GM12878 (cell line): ENCODE data around the gene REEP1. TPM values are rescaled to one million over a fixed set of nuclear protein-coding genes. Genes with fewer than 3 reads are reported as not detected.

Experiments
- ATAC-seq: fragments of 200-7000 bp; cut with Tn5 transposase; 3 replicates; pipeline ENCODE4 v1.9.1; 2020; ENCODE audit warnings: mild to moderate bottlenecking, moderate library complexity
- BruUV-seq: library from RNA; stranded (reverse); fragments of 400-500 nt; replicated peaks from 2 replicates; lab custom pipeline; 2021; lab: Mats Ljungman, UMichigan
- CTCF ChIA-PET: fragments of 300-600 bp; sonication (Branson Sonifier 250); formaldehyde crosslinking; extraction: SDS; loops from one replicate; lab custom pipeline; 2021; ENCODE audit warnings: inconsistent platforms; lab: Yijun Ruan, JAX
- POLR2A ChIA-PET: fragments of 350-600 bp; formaldehyde crosslinking; extraction: SDS; loops from one replicate; lab custom pipeline; 2021; ENCODE audit warnings: inconsistent platforms; lab: Charles Lee
- RAD21 ChIA-PET: fragments of 300-600 bp; sonication (Branson Sonifier 250); formaldehyde crosslinking; loops from one replicate; lab custom pipeline; 2023; ENCODE audit warnings: antibody characterized with exemption; ENCODE audit not compliant: unreplicated experiment; lab: Charles Lee
- SMC1A ChIA-PET: fragments of 300-600 bp; sonication (Branson Sonifier 250); formaldehyde crosslinking; loops from one replicate; lab custom pipeline; 2023; ENCODE audit not compliant: unreplicated experiment, uncharacterized antibody; lab: Charles Lee
- DNase-seq: peaks from one replicate; pipeline ENCODE4 v3.0.0-alpha.2; 2011; ENCODE audit warnings: low read depth, low spot score
- FAIRE-seq: peaks from 3 replicates; lab custom pipeline; 2011; peaks lifted over from hg19 to GRCh38; lab: Jason Lieb, UNC
- H2AFZ ChIP-seq: 2 replicates; pipeline ENCODE4 v1.6.0; 2011; ENCODE audit warnings: low read depth, low read length, control low read depth; ENCODE audit not compliant: control insufficient read depth
- H3K27ac ChIP-seq: 2 replicates; pipeline ENCODE4 v1.5.1; 2011; ENCODE audit warnings: control low read depth; ENCODE audit not compliant: control insufficient read depth, insufficient read depth
- H3K27me3 ChIP-seq, 2 experiments: replicated peaks in 1 of 2; 2 replicates each; pipeline versions ENCODE4 v1.6.0 to v1.6.1; 2011; ENCODE audit warnings: low read length in 1 of 2; ENCODE audit not compliant: control insufficient read depth in 2 of 2, insufficient read depth in 2 of 2
- H3K36me3 ChIP-seq, 2 experiments: 2 replicates each; pipeline ENCODE4 v1.5.1; 2011; ENCODE audit warnings: low read length in 1 of 2; ENCODE audit not compliant: control insufficient read depth in 2 of 2, insufficient read depth in 2 of 2
- H3K4me1 ChIP-seq: 2 replicates; pipeline ENCODE4 v1.6.1; 2011; ENCODE audit warnings: mild to moderate bottlenecking, low read length, moderate library complexity, mixed read lengths; ENCODE audit not compliant: control insufficient read depth, insufficient read depth
- H3K4me2 ChIP-seq: 2 replicates; pipeline ENCODE4 v1.6.0; 2011; ENCODE audit warnings: control low read depth; ENCODE audit not compliant: control insufficient read depth, insufficient read depth
- H3K4me3 ChIP-seq: fragments of 200-600 bp; sonication (generic); 2 replicates; pipeline ENCODE4 v1.5.1; 2016
- H3K79me2 ChIP-seq: 2 replicates; pipeline ENCODE4 v1.6.0; 2011; ENCODE audit warnings: low read length; ENCODE audit not compliant: control insufficient read depth, insufficient read depth
- H3K9ac ChIP-seq: 2 replicates; pipeline ENCODE4 v1.8.0; 2011; ENCODE audit warnings: low read length, control low read depth, mixed read lengths; ENCODE audit not compliant: control insufficient read depth, insufficient read depth
- H3K9me3 ChIP-seq: replicated peaks from 3 replicates; pipeline ENCODE4 v1.5.1; 2011; ENCODE audit warnings: mild to moderate bottlenecking, low read length; ENCODE audit not compliant: control insufficient read depth, insufficient read depth
- H4K20me1 ChIP-seq: 2 replicates; pipeline ENCODE4 v1.6.0; 2011; ENCODE audit not compliant: control insufficient read depth, insufficient read depth
- HDAC2 ChIP-seq: fragments of 200-600 bp; sonication (generic); IDR thresholded peaks from 2 replicates; pipeline ENCODE4 v1.6.1; 2017
- ZNF207 ChIP-seq: fragments of 450-650 bp; IDR thresholded peaks from 2 replicates; pipeline ENCODE4 v1.6.1; 2014; ENCODE audit warnings: antibody characterized with exemption, mild to moderate bottlenecking, borderline replicate concordance
- ZNF622 ChIP-seq: fragments of 450-650 bp; IDR thresholded peaks from 2 replicates; pipeline ENCODE4 v1.6.1; 2017; ENCODE audit warnings: mild to moderate bottlenecking, inconsistent platforms
- WGBS: methylation state at CpG from one replicate; pipeline ENCODE4 v1.1.6; 2016; ENCODE audit warnings: low lambda C conversion rate; ENCODE audit not compliant: insufficient replicate concordance, insufficient coverage; ENCODE audit errors: missing lambda C conversion rate; 5-methylcytosine and 5-hydroxymethylcytosine counted together
- in situ Hi-C: fragments of 300-500 bp; cut with MboI; formaldehyde crosslinking; loops from 9 replicates; pipeline ENCODE4 v1.14.3; 2018; ENCODE audit warnings: mixed read lengths
- intact Hi-C: fragments of 100-400 bp; cut with micrococcal nuclease; formaldehyde crosslinking; loops from one replicate; pipeline ENCODE4 v1.14.2; 2022; ENCODE audit not compliant: unreplicated experiment
- polyA plus RNA-seq, 11 experiments: library from polyadenylated mRNA; depleted of rRNA in 4 of 11; unstranded in 6 of 11; stranded (reverse) in 5 of 11; fragments of >200 nt; fragmentation: Nextera tagmentation in 4 of 11; fragmentation: Illumina TruSeq in 1 of 11; extraction: Ambion mirVana in 4 of 11; extraction: Trizol in 1 of 11; gene quantifications; 1 replicate in 1 of 11; 2 replicates in 10 of 11; pipeline versions ENCODE4 v1.2.1 to v1.2.3, GENCODE V29; 2011 to 2016; ENCODE audit warnings: inconsistent platforms in 2 of 11, missing spikeins in 2 of 11, low read depth in 1 of 11
- total RNA-seq, 4 experiments: library from RNA; depleted of rRNA in 3 of 4; stranded (reverse); fragments of >200 nt in 3 of 4; fragmentation: Illumina TruSeq in 1 of 4; extraction: Trizol in 1 of 4; gene quantifications; 2 replicates each; pipeline versions ENCODE4 v1.2.1 to v1.2.3, GENCODE V29; 2013 to 2021
- TF ChIP-seq, protein P1 (sequence below): IDR thresholded peaks from 2 replicates; pipeline ENCODE4 v1.6.1; 2012; ENCODE audit warnings: improper control_type of control experiment, low read depth, low read length; ENCODE audit not compliant: insufficient replicate concordance

REEP1 gene
- total and polyA plus RNA-seq, 10 of the 15 experiments (the other 5 are each of a cell fraction or from before 2014, with no cell fraction given): 0.02 to 0.30 (median 0.09) TPM; not detected in 1

DNA sequence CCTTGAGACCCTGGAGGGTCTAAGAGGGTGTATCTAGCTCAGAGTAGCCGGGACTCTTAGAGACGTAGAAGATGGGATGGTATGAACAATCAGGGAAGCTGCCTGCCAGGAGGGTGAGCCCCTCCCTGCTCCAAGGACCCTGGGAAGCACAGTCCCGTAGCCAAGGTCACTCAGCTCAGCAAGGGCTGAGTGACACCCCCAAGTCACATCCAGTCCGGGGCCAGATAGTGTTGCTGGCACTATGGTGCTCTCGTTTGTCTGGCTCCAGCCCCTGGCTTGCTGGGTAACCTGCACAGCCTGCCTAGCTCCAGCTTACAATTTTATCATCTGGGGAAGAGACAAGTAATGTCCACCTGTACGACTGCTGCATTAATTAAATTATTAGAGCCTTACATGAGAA, 22.3 kb downstream of the REEP1 start:
- TF ChIP-seq ZNF207 (no peak), ZNF622 (no peak), HDAC2 (no peak)
- TF ChIP-seq, protein P1, sequence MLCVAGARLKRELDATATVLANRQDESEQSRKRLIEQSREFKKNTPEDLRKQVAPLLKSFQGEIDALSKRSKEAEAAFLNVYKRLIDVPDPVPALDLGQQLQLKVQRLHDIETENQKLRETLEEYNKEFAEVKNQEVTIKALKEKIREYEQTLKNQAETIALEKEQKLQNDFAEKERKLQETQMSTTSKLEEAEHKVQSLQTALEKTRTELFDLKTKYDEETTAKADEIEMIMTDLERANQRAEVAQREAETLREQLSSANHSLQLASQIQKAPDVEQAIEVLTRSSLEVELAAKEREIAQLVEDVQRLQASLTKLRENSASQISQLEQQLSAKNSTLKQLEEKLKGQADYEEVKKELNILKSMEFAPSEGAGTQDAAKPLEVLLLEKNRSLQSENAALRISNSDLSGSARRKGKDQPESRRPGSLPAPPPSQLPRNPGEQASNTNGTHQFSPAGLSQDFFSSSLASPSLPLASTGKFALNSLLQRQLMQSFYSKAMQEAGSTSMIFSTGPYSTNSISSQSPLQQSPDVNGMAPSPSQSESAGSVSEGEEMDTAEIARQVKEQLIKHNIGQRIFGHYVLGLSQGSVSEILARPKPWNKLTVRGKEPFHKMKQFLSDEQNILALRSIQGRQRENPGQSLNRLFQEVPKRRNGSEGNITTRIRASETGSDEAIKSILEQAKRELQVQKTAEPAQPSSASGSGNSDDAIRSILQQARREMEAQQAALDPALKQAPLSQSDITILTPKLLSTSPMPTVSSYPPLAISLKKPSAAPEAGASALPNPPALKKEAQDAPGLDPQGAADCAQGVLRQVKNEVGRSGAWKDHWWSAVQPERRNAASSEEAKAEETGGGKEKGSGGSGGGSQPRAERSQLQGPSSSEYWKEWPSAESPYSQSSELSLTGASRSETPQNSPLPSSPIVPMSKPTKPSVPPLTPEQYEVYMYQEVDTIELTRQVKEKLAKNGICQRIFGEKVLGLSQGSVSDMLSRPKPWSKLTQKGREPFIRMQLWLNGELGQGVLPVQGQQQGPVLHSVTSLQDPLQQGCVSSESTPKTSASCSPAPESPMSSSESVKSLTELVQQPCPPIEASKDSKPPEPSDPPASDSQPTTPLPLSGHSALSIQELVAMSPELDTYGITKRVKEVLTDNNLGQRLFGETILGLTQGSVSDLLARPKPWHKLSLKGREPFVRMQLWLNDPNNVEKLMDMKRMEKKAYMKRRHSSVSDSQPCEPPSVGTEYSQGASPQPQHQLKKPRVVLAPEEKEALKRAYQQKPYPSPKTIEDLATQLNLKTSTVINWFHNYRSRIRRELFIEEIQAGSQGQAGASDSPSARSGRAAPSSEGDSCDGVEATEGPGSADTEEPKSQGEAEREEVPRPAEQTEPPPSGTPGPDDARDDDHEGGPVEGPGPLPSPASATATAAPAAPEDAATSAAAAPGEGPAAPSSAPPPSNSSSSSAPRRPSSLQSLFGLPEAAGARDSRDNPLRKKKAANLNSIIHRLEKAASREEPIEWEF: no peak
- BruUV-seq: no TSS peak
- H3K9ac ChIP-seq: no peak overlapping the region
- CTCF ChIA-PET: interaction anchor here (1.0 to 1.2 kb wide), 3 partner anchors 18 to 120 kb away, joined by 3 to 4 read pairs (median 3); partner anchors contain the start of gene IMMT
- peaks cover 0 to 1% of the 10 kb centered on the region in 2 experiments; a peak in 2 of 4 replicates for H3K27me3 ChIP-seq
- no peak overlapping the region for H3K4me3 ChIP-seq
- no peak overlapping the region for H3K4me2 ChIP-seq
- in situ Hi-C loops (no loop called here), intact Hi-C loops (no loop called here)
- SMC1A ChIA-PET: interaction anchor here (0.9 kb wide), 1 partner anchor 90 kb away, joined by 3 read pairs; no protein-coding TSS in a partner anchor
- H3K36me3 ChIP-seq: no peaks in the 10 kb centered on the region
- no peak overlapping the region for H2AFZ ChIP-seq
- RAD21 ChIA-PET: interaction anchor here (0.7 kb wide), 1 partner anchor 51 kb away, joined by 3 read pairs; no protein-coding TSS in a partner anchor
- 30% methylated on average over 6 of the region's 6 CpGs for WGBS
- H4K20me1 ChIP-seq: no peaks in the 10 kb centered on the region
- FAIRE-seq (no peak), DNase-seq (no peak), ATAC-seq (no peak)
- no peaks in the 10 kb centered on the region for H3K79me2 ChIP-seq
- H3K4me1 ChIP-seq: no peaks in the 10 kb centered on the region
- H3K9me3 ChIP-seq: no peaks in the 10 kb centered on the region
- no peak overlapping the region for H3K27ac ChIP-seq
- POLR2A ChIA-PET: interaction anchor here (1.2 kb wide), 1 partner anchor 17 kb away, joined by 3 read pairs; no protein-coding TSS in a partner anchor
